Measurements from ENCODE around the gene MNT. TPM values are rescaled to one million over a fixed set of nuclear protein-coding genes. Genes with fewer than 3 reads are reported as not detected.

MNT gene
- total RNA-seq, 1 experiment from 2014 or later = 1.7 TPM

DNA sequence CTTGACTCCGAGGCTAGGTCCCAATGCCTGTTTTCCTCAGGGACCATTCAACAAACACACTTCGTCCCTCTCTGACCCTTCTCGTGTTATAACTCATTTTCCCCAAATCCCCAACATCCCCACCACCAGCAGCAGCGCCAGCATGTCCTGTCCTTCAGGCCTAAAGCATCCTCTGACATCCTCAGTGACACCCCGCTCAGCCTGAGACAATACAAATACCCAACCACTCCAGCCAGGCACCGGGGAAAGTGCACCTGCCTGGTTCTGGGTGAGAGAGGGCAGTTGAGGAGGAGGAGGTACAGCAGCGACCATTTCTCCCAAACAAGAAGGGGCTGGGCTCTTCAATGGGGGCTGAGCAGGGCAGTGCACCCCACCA is 4.7 kb downstream of the MNT start:
- no peak for DNase-seq (ENCODE audit: low read depth)

DNA sequence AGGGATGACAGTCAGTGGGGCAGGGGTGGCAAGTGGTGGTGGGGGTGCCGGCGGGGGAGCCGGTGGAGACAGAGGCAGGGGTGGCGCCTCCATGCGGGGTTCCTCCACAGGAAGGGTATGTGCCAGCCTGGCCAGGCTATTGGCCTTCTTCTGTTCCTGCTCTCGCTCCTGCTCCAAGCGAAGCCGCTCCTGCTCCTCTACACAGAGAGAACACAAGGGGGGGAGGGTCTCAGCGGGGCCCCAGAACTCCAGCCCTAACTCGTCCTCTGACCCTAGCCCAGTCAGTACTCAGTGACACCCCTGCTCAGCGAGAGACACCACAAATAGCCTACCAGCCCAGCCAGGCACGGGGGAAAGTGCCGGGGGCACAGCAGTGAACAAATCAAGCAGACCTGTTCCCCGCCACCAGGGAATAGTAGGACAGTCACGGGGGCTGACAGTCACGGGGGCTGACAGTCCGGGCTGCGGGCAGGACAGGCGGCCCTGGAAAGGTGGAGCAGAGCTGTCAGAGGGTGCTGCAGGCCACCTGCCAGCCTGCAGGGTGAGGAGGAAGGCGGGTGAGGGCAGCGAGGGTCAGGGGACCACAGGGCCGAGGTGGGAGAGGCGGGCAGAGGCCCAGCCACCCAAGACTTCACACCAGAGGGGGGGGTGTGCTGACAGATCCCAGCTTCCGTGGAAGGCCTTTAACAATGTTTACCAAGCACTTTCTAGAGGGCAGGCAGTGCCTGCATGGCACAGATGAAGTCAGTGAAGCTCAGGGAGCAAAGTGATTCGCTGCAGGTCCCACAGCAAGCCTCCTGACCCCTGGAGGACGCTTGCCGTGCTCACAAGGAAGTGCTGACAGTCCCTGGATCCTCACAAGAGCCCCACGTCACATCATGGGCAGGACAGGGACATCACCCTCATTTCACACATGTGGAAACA is 5.3 kb downstream of the MNT start:
- peak; percentile 54 for DNase-seq (ENCODE audit: low read depth)

DNA sequence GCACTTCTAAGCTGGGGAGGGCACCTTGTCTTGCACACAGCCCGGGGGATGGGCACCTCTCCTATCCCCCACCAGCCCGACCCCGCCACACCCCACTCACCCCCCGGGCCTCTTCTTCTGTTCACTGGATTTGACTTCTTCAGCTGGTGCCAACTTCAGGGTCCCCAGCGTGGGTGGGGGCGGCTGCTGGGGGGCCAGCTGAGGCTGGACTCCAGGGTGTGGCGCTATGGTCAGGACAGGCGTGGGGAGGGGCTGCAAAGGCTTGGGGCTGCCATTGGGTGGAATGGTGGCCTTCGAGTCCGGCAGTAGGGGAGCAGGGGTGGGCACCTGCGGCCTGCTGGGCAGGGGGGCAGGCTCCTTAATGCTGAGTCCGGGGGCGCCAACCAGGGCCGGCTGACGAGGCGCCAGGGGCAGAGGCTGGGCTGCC is 6.1 kb downstream of the MNT start:
- DNase-seq (ENCODE audit: low read depth) = no peak

DNA sequence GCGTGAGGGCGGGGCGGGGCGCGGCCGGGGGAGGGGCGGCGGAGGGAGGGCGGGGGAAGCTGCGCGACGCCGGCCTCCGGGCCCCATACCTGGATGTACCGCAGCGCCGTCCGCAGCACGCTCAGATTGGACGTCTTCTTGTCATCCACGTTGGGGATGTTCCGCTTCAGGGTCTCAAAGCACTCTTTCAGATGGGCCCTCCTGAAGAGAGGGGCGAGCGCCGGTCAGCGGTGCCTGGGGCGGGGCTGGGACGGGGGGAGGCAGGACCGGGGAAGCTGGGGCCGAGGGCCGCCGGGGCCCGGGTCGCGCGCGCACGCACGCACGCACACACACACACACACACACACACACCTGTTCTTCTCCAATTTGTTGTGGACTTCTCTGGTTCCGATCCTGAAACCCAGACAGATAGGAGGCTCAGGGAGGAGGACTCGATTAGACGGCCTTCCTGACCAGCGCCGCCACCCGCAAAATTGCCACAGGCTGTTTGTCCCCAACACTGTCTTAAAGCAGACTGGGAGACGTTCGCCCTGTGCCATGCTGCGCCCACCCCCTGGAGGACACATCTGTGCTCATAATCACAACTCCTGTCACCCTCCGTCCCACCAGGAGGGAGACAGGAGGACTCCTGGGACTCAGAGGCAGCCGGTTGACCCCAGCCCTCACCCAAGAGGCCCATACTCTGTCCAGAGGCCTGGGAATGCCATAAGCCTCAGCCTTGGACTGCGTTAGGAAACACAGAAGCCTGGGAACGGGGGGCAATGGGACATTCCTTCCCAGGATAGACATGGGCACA is 6.7 kb downstream of the MNT start:
- no peak for DNase-seq (ENCODE audit: low read depth)

DNA sequence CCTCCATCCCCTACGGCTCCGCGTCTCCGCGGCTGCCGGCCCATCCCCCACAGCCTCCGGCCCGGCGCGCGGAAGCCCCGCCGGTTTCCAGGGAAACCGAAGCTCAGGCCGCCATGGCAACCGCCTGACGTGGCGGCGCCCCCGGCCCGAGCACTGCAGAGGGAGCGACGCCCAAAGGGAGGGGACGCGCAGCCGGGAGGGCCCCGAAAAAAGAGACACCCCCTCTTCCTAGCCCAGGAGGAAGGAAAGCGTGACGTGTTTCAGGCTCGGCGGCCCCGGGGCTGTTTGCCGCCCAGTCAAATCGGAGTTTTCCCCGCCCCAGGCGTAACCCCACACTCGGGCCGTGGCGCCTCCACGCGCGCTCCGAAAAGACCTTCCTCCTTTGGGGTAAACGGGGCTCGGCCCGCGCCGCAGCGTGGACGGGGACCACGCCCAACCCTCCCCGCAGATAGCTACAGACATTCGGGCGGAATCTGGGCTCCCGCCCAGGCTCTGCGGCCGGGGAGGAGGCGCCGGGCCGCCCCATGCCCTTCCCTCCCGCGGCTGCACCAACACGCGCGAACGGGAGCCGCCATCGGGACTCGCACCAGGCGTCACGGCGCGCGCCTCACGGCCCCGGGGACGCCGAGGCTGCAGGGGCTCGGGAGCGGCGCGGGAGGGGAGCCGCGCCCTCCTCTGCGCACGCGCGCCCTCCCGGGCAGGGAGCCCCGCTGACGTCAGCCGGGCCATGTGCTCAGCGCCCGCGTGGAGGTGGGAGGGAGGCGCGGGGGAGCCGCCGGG is 7.5 kb downstream of the MNT start:
- DNase-seq (ENCODE audit: low read depth) = peak; percentile 95

DNA sequence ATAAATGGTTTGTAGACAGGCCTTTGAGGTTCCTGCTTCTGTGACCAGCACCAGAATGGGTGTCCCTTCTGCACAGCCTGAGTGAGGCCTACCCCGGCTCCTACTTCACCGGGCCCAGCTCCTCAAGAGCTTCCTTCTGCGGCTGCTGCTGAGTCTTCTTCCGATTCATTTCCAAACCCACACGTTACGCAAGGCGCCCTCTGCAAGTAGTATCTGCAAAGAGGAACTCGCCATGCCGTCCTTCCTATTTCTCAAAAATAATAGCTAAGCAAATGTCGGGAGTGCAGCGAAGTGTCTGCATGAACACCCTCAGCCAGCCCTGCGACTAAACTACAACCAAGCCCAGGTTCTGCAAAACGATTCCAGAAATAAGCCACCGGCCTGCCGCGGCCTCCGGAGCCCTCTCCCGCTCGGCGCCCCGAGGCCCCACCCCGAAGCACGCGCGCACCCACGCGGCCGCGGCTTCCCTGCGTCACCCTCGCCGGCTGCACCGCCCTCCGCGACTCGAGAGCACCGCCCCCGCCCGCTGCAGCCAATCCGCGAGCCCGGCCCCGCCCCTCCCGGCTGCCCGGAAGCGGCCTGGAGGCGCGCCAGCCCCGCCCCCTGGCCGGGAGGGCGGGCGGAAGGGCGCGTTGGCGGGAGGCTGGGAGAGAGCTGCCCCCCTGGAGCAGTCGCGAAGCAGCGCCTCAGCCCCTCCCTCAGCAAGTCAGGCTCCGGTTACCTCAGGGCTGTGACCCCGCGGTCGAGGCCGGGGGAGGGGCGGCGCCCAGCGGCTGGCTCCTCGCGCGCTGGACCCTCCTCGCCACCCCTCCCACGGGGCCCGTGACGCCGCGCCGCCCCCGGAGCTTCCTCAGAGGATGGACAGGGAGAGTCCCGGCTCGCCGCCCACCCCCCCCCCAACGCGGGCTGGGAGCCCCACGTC is 8.3 kb downstream of the MNT start:
- DNase-seq (ENCODE audit: low read depth) = peak; percentile 97

DNA sequence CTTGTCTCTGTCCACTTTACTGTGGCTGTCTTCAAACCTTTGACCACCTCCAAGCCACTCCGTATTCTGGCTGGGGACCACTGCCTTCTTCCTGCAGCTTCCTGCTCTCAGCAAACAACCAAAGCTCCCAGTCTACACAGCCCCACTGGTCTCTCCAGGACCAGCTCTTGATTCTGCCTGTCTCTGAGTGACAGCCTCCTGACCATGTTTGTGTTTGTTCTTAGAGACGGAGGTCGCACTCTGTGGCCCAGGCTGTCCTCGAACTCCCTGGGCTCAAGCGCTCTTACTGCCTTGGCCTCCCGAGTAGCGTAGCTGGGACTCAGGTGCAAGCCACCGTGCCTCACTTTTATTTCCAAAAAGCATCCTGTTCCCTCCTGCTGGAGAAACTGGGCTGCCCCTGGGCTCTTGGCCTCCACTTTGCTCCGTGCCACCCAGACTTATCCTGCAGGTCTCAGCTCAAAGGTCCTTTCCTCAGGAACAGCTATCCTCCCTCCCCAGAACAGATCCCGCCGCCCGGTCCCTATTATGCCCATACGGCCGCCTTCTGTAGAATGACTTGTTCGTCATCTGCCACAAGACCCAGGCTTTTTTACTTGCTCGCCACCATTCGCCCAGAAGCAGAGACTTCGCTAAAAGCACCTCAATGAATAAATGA is 9.1 kb downstream of the MNT start:
- DNase-seq (ENCODE audit: low read depth) = no peak

DNA sequence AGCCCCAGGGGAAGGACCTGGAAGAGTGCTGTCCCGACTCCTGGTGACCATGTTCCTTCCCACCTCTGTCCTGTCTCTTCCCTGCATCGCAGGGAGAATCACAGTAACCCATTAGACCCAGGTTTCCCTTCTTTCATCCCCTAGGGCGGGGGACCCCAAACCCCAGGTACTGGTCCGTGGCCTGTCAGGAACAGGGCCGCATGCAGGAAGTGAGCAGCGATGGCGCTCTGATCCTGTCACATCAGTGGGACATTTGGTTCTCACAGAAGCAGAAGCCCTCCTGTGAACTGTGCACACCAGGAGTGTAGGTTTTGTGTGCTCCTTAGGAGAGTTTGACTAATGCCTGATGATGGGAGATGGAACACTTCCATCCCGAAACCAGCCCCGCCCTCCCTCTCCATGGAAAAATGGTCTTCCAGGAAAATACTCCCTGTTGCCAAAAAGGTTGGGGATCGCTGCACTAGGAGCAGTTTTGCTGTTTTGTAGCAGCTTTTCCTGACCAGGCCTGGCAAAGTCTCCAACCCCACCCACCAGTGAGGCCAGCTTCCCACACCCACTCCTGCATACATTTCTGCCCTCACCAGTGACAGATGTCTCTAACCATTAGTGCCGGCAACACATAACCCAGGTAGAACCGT is 10.5 kb downstream of the MNT start:
- no peak for DNase-seq (ENCODE audit: low read depth)

DNA sequence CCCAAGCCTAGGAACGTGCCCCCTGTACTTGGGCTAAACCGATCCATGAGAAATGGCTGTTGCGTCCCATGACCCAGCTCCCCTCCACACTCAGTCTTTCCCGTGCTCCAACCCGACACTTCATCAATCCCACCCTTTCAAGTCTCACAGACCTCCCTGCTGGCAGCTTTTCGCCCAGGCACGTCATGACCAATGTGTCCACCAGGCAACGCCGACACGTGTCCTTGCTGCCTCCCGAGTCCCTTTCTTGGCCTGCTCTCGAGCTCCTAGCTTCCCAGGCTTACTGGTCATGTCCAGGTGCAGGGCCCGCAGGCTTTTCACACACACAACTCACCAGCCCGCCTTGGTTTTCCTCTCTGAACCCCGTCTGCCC is 12.2 kb downstream of the MNT start:
- DNase-seq (ENCODE audit: low read depth) = no peak

DNA sequence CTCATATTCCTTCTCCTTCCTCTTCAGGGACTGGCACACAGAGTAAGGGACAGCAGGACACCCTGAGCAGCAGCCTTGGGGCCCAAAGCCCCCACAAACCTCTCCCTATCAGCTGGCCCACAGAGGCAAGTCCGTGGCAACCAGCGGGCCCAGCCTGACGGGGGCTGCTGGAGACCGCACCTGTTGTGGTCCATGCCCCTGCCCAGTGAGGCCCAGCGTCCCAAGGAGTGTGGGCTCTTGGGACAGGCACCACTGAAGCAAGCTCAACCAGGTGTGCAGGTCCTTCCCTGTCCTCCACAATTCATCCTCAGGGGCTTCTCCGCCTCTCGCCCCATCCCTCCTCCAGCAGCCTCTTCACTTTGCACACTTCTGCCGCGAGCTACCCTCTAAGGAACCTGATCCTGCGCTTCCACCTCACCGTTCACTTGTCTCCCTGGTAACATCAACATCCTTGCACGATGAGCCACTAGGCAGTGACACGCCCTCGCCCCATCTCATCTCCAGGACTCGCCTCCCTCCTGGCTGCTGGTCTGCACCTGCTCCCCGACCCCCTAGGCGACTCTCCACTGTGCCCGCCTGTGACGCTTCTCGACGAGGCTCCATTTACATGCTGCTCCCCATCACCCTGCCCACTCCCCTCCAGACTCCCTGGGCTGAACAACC is 12.7 kb downstream of the MNT start:
- no peak for DNase-seq (ENCODE audit: low read depth)

DNA sequence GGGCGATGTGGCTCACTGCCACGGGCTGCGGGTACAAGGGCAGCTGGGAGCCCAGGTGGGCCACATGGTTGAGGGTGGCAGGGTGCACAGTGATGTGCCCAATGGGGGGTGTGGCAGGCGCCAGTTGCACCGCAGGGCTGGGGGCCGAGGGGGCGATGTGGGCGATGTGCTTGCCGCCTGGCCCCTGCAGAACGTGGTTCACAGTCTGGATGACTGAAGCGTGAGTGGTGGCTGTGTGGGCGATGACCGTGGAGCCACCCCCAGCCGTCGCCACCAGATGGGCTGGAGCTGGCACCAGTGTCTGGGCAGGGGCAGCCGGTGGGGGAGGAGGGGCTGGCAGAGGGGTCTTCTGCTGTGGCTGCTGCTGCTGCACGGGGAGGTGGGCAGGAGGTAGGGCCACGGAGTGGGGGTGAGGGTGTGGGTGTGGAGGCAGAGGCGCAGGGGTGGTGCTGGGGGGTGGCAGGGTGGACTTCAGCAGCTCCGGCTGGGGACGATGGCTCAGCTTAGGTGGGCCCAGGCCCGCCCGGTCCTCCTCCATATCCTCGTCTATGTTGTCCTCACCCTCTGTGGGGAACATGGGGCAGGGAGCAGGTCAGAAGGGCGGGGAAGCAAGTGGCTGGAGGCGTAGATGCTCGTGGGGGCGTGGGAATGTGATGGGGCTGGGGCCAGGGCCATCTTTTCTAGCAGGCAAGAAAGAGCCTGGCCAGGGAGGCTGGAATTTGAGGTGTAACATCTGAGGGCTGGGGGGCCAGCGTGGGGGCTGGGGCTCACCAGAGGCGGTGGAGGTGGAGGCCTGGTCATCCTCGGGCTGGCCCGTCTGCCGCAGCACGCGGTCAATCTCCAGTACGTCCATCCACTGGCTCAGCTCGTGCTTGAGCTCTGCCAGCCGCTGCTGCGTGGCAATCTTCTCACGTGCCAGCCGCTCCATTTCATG is 13.5 kb downstream of the MNT start:
- no peak for DNase-seq (ENCODE audit: low read depth)

DNA sequence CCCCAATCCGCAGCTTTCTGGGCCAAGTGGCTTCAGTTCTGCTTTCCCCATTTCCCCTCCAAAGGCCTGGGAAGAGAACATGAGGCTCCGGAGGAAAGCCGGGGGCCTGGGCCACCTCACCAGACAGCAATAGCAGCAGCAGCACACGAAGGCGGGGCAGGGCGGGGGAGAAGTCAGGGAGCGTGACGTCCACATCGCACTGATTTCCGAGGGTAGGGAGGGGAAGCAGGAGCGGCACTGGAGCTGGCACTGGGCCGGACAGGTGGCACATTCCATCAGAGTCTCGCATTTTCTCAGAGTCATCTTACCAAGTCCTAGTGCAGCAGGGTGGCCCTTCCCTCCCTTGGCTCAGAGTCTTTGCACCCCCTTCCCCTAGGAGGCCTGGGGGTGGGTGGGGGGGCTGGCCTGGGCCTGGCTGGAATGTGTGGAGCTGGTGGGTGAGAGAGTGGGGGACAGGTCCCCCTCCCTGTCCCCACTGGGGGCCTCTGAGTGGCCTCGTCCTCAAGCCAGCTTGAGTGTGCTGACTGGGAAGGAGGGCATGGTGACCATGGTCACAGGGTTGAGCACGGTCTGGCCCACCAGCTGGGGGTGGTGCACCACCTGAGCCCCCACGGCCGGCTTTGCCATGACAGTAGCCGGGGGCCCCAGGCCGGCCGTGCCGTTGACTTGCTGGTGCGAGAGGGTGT is 14.3 kb downstream of the MNT start:
- no peak for DNase-seq (ENCODE audit: low read depth)

DNA sequence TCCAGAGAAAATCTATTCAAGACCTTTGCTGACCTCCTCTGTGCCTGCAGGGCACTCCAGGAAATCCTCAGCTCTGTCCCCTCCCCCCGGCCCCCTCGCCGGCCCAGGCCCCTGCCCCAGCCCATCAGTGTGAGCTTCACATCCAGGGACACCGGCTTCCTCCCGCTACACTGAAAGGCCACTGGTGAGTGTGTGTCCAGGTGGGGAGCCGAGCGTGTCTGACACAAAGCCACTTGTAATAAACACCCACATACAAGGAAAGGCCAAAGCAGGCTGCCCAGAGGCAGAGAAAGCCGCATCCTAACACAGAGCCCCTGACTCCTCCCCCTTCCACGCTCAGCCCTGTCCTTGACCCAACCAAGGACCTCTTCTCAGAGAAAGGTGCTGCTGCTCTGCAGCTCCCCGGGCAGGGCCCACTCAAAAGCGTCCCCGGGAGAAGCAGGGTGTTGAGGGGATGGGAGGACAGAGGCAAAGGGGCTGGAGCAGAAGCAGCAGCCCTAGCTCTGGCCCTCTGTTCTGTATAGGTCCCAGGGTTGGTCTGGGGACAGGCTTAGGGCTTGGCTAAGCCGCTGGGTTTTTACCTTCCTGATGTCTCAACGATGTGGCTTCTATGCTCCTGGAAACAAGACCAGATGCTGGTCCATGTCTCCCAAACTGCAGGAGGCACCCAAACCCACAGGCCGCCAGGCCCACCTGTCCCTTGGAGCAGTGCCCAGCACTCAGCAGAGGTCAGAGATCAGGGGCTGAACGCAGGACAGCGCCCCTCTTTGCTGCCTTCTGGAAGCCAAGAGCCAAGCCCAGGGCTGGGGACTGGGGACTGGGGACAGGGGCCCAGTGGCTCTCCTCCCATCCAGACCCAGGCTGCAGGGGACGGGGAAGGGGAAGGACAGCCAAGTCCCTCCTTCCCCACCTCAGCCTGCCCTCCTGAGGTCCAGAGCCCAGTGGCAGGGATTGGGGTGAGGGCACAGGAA is 15.3 kb downstream of the MNT start:
- DNase-seq (ENCODE audit: low read depth) = no peak

DNA sequence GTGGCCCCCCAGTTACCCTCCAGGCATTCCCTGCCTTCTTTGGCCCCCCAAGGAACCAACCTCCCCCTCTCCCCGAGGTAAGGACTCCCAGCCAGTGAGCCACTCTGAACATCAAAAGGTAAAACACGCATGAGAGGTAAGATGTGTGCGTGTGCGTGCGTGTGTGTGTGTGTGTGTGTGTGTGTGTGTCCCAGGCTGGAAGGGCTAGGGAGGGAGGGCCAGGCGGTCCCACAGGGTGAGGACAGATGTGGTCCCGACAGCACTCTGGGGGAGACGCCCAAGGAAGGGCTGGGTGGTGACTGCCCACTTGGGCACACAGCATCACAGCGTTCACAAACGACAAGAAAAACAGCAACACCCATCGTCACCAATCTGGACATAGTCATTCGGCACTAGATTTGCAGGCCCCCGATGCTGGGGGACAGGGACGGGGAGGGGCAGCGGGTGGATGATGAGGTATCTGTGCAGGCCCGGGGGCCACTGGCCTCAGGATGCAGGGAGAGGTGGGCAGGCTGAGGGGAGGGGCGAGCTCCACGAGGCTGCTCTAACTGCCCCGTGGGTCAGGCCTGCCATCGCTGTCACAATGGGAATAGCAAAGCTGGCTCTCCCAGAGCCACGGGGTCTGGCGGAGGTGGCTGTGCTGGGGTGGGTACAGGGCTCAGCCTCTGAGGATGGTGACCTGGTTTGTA is 16.3 kb downstream of the MNT start:
- no peak for DNase-seq (ENCODE audit: low read depth)

DNA sequence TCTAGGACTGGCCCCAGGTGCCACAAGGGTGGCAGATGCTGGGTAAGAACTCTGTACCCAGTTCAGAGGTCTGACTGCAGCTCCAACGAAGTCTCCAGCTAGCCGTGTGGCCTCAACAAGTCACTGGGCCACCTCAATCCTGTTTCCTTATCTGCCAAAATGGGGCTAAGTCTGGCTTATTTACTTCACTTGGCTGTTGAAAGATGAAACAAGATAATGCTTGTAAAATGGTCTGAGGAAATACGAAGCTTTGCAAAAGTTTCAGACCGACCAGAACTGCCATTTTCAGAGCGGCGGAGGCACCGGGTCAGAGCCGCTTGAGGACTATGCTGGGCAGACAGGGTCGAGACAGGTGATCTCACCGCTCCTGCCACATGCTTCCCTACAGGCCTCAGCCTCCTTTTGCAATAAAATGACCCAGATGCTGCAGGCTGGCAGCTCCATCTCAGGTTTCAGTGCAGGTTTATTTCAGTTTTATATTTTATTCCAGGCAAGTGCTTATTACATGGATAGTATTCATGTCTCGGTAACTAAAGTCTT is 17.2 kb downstream of the MNT start:
- no peak for DNase-seq (ENCODE audit: low read depth)

All from Daoy (cell line).